KMS-11 (cell line): ENCODE measurements around the gene CYP2A6.
"Not testable (repeated sequence)": the region's sequence is repeated elsewhere in the genome, so short reads cannot be mapped to it uniquely, and the experiment has no call there.

Experiments used
- H2AFZ ChIP-seq: fragments of 200-600 bp; sonication (generic); 2 replicates; pipeline ENCODE4 v1.6.1; 2016; ENCODE audit warnings: antibody characterized with exemption, mixed run types, low read depth
- H3K27ac ChIP-seq: fragments of 200-600 bp; sonication (generic); 2 replicates; pipeline ENCODE4 v1.6.1; 2016; ENCODE audit warnings: mild to moderate bottlenecking, mixed run types
- H3K27me3 ChIP-seq: fragments of 200-600 bp; sonication (generic); 2 replicates; pipeline ENCODE4 v1.6.1; 2017; ENCODE audit warnings: mild to moderate bottlenecking, low read depth, mixed run types, moderate library complexity; ENCODE audit not compliant: insufficient read depth
- H3K36me3 ChIP-seq: fragments of 200-600 bp; sonication (generic); 2 replicates; pipeline ENCODE4 v1.6.1; 2017; ENCODE audit warnings: mild to moderate bottlenecking, mixed run types; ENCODE audit not compliant: insufficient read depth
- H3K4me1 ChIP-seq: fragments of 200-600 bp; sonication (generic); 2 replicates; pipeline ENCODE4 v1.6.1; 2016; ENCODE audit warnings: mild to moderate bottlenecking, low read depth, mixed run types; ENCODE audit not compliant: poor library complexity, severe bottlenecking
- H3K4me2 ChIP-seq: fragments of 200-600 bp; sonication (generic); 2 replicates; pipeline ENCODE4 v1.7.0; 2016; ENCODE audit warnings: mild to moderate bottlenecking, mixed run types
- H3K4me3 ChIP-seq: fragments of 200-600 bp; sonication (generic); IDR thresholded peaks from 2 replicates; pipeline ENCODE4 v1.6.1; 2017; ENCODE audit warnings: low read depth, low read length, mixed read lengths; ENCODE audit not compliant: insufficient read depth
- H3K79me2 ChIP-seq: fragments of 200-600 bp; sonication (generic); 2 replicates; pipeline ENCODE4 v1.6.1; 2016; ENCODE audit warnings: low read depth, mixed run types; ENCODE audit not compliant: insufficient read depth
- H3K9ac ChIP-seq: fragments of 200-600 bp; sonication (generic); 2 replicates; pipeline ENCODE4 v1.6.1; 2016; ENCODE audit warnings: mild to moderate bottlenecking, mixed run types
- H4K20me1 ChIP-seq: fragments of 200-600 bp; sonication (generic); 2 replicates; pipeline ENCODE4 v1.6.1; 2016; ENCODE audit warnings: mild to moderate bottlenecking, mixed run types; ENCODE audit not compliant: insufficient read depth
- TF ChIP-seq, protein P1 (sequence below): fragments of 200-600 bp; sonication (generic); conservative IDR thresholded peaks from 2 replicates; pipeline ENCODE4 v1.6.1; 2017; ENCODE audit warnings: low read depth, mild to moderate bottlenecking, antibody characterized with exemption, low read length, moderate library complexity, mixed read lengths

Gene CYP2A6

DNA sequence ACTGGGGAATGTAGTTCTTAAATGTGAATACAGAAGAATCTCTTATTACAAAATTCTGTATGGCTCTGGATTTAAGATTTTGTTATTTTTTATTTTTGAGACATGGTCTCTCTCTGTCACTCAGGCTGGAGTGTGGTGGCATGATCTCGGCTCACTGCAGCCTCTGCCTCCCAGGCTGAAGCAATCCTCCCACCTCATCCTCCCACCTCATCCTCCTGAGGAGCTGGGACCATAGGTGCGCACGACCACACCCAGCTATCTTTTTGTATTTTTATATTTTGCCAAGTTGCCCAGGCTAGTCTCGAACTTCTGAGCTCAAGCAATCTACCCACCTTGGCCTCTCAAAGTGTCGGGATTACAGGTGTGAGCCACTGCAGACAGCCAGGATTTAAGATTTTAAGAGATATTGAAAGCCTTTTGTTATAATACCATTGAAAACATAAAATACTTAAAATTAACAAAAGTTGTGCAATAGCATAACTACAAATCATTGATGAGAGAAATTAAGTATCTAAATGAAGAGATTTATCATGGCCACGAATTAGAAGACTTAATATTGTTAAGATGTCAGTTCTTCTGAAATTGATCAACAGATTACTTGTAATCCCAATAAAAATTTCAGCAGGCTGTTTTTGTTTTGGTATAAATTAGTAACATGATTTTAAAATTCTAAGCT is 13.4 kb downstream of the CYP2A6 start:
- H4K20me1 ChIP-seq = no peaks in the 10 kb centered on the region
- no peaks in the 10 kb centered on the region for H3K36me3 ChIP-seq
- H2AFZ ChIP-seq = no peak overlapping the region
- no peak overlapping the region for H3K4me2 ChIP-seq
- no peak overlapping the region for H3K27ac ChIP-seq
- no peaks in the 10 kb centered on the region for H3K27me3 ChIP-seq
- H3K4me1 ChIP-seq = peaks cover 7% of the 10 kb centered on the region
- TF ChIP-seq, protein P1, sequence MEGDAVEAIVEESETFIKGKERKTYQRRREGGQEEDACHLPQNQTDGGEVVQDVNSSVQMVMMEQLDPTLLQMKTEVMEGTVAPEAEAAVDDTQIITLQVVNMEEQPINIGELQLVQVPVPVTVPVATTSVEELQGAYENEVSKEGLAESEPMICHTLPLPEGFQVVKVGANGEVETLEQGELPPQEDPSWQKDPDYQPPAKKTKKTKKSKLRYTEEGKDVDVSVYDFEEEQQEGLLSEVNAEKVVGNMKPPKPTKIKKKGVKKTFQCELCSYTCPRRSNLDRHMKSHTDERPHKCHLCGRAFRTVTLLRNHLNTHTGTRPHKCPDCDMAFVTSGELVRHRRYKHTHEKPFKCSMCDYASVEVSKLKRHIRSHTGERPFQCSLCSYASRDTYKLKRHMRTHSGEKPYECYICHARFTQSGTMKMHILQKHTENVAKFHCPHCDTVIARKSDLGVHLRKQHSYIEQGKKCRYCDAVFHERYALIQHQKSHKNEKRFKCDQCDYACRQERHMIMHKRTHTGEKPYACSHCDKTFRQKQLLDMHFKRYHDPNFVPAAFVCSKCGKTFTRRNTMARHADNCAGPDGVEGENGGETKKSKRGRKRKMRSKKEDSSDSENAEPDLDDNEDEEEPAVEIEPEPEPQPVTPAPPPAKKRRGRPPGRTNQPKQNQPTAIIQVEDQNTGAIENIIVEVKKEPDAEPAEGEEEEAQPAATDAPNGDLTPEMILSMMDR = no peak
- H3K9ac ChIP-seq = no peak overlapping the region
- no peaks in the 10 kb centered on the region for H3K79me2 ChIP-seq
- no peak overlapping the region for H3K4me3 ChIP-seq

DNA sequence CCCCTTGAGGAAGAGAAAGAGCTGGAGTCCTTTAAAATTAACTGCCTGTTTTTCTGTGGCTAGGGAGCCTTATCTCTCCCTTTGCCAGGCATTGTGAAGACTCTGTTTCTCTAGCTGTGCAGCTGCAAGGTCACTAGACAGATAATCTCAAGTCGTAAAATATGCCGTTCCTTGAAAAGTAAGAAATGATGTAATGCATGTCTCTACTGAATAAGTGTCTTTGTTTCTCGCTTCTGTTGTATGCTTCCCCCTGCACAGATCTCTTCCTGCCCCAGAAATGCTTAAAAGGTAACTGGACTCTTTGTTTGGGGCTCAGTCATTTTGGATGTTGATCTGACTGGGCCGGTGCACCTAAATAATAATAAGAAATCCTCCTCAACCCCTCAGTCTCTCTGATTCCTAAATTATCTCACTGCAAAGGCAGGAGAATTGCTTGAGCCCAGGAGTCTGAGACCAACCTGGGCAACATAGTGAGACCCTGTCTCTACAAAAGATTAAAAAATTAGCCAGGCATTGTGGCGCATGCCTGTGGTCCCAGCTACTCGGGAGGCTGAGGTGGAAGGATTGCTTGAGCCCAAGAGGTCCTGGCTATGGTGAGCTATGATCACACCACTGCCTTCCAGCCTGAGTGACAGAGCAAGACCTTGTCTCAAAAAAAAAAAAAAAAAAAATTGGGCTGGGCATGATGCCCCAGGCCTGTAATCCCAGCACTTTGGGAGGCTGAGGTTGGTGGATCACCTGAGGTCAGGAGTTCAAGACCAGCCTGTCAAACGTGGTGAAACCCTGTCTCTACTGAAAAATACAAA is 16.3 kb downstream of the CYP2A6 start:
- not testable (repeated sequence) for H3K27ac ChIP-seq, H3K36me3 ChIP-seq, H2AFZ ChIP-seq, H3K9ac ChIP-seq, H3K79me2 ChIP-seq, H3K4me3 ChIP-seq, H4K20me1 ChIP-seq, H3K27me3 ChIP-seq
- Histone ChIP-seq H3K4me1 (peaks cover 15% of the 10 kb centered on the region), H3K4me2 (0 out of 2 replicates have a peak overlapping the region, but pooled peaks have one; percentile 17)

DNA sequence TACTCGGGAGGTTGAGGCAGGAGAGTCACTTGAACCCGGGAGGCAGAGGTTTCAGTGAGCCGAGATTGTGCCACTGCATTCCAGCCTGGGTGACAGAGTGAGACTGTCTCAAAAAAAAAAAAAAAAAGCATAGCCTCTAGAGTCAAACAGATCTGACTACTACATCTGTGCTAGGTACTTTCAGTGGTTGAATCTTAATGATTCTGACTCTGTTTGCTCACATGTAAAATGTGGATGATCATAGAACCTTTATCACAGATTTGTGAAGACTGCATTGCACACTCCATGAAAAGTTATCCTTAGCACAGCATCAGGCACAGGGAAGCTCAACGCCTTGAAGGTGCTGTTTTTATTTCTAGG is 17.8 kb downstream of the CYP2A6 start:
- not testable (repeated sequence) for H2AFZ ChIP-seq, H3K79me2 ChIP-seq, H3K36me3 ChIP-seq, H3K4me2 ChIP-seq, H3K27ac ChIP-seq, H4K20me1 ChIP-seq, H3K4me3 ChIP-seq, H3K9ac ChIP-seq, H3K27me3 ChIP-seq
- H3K4me1 ChIP-seq = peaks cover 15% of the 10 kb centered on the region

DNA sequence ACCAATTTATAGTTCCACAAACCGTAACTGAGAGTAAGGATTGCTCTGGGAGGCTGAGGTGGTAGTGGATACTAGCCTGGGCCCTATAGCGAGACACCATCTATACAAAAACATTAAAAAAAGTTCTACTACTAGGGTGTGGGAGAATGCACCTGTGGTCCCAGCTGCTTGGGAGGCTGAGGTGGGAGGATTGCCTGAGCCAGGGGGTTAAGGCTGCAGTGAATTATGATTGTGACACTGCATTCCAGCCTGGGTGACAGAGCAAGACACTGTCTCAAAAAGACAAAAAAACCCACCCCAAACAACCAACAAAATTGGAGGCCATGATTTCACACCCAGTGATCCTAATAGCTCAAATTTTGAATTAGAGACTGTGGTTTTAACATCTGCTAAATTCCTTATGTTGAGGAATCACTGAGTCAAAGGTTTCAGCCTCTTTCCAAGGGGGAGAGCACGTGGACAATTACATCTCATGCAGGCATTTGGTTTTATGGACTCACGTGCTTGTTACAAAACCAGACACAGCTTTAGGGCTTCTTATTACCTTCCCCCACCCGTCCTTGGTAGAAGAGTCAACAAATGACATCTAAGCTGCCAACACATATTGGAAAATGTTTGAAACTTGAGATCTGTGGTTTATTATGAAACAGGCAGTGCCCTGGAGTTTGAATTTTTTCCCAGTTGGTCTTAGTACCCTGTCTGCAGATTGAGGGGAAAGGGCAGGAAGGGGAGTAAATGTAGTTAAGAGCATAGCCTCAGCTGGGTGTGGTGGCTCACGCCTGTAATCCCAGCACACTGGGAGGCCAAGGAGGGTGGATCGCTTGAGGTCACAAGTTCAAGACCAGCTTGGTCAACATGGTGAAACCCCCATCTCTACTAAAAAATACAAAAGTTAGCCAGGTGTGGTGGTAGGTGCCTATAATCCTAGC is 18.5 kb downstream of the CYP2A6 start:
- H3K9ac ChIP-seq = no peak overlapping the region
- no peak overlapping the region for H3K4me2 ChIP-seq
- no peaks in the 10 kb centered on the region for H4K20me1 ChIP-seq
- no peaks in the 10 kb centered on the region for H3K27me3 ChIP-seq
- no peak overlapping the region for H3K27ac ChIP-seq
- H2AFZ ChIP-seq = no peak overlapping the region
- H3K36me3 ChIP-seq = no peaks in the 10 kb centered on the region
- no peaks in the 10 kb centered on the region for H3K79me2 ChIP-seq
- H3K4me3 ChIP-seq = no peak overlapping the region
- TF ChIP-seq, protein P1 = no peak
- peaks cover 15% of the 10 kb centered on the region for H3K4me1 ChIP-seq

DNA sequence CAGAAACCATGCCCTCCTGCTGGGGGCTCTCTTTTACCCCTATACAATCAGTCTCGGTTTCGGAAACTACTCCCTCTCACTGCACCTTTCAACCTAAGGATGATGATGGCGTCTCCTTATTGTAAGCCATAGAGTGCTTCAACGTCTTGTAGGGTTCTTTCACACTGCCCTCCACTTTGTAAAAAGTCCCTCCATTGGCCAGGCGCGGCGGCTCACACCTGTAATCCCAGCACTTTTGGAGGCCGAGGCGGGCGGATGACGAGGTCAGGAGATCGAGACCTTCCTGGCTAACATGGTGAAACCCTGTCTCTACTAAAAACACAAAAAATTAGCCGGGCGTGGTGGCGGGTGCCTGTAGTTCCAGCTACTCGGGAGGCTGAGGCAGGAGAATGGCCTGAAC is 19.5 kb downstream of the CYP2A6 start:
- not testable (repeated sequence) for H3K4me2 ChIP-seq, H2AFZ ChIP-seq, H3K79me2 ChIP-seq, H3K27me3 ChIP-seq, H3K9ac ChIP-seq, H4K20me1 ChIP-seq, H3K27ac ChIP-seq, H3K36me3 ChIP-seq, H3K4me3 ChIP-seq
- H3K4me1 ChIP-seq = peaks cover 15% of the 10 kb centered on the region
